HepG2 (cell line): ENCODE results near the gene UBB. TPM values are rescaled to one million over a fixed set of nuclear protein-coding genes. Genes with fewer than 3 reads are reported as not detected.
A peak's percentile ranks its signal among the peaks of the same experiment; 100 is the strongest.

Experiments used
- ARID2 ChIP-seq: sonication (generic); formaldehyde crosslinking; IDR thresholded peaks from 2 replicates; pipeline ENCODE4 v1.8.1; 2022; ENCODE audit warnings: mild to moderate bottlenecking, missing genetic modification reagents, borderline replicate concordance
- CEBPB ChIP-seq: IDR thresholded peaks from 2 replicates; pipeline ENCODE4 v1.6.1; 2011; ENCODE audit warnings: low read depth, low read length, improper control_type of control experiment, borderline replicate concordance
- CSRNP1 ChIP-seq: sonication (generic); formaldehyde crosslinking; IDR thresholded peaks from 2 replicates; pipeline ENCODE4 v1.8.1; 2023; ENCODE audit warnings: mild to moderate bottlenecking, missing genetic modification reagents
- FOXK2 ChIP-seq: fragments of 450-650 bp; IDR thresholded peaks from 2 replicates; pipeline ENCODE4 v1.6.1; 2016
- FOXO4 ChIP-seq: sonication (generic); formaldehyde crosslinking; conservative IDR thresholded peaks from 2 replicates; pipeline ENCODE4 v1.8.1; 2023; ENCODE audit warnings: missing genetic modification reagents
- NFKBIZ ChIP-seq: IDR thresholded peaks from 2 replicates; pipeline ENCODE4 v1.6.1; 2018; ENCODE audit warnings: missing genetic modification reagents, missing compliant biosample characterization
- NKX3-1 ChIP-seq: sonication (generic); formaldehyde crosslinking; IDR thresholded peaks from 2 replicates; pipeline ENCODE4 v1.5.0; 2020; ENCODE audit warnings: missing genetic modification reagents
- NR1H2 ChIP-seq: sonication (generic); formaldehyde crosslinking; IDR thresholded peaks from 2 replicates; pipeline ENCODE4 v1.8.1; 2022; ENCODE audit warnings: low read depth, missing genetic modification reagents, borderline replicate concordance
- RAD21 ChIP-seq: fragments of 450-650 bp; formaldehyde crosslinking; IDR thresholded peaks from 2 replicates; pipeline ENCODE4 v1.5.0; 2020; ENCODE audit warnings: mild to moderate bottlenecking
- SALL1 ChIP-seq: sonication (generic); formaldehyde crosslinking; IDR thresholded peaks from 2 replicates; pipeline ENCODE4 v1.8.0; 2022; ENCODE audit warnings: mild to moderate bottlenecking, missing genetic modification reagents
- SIN3A ChIP-seq: IDR thresholded peaks from 2 replicates; pipeline ENCODE4 v1.6.1; 2011; ENCODE audit warnings: low read depth, mild to moderate bottlenecking, control low read depth, low read length, borderline replicate concordance
- SMARCC2 ChIP-seq: fragments of 450-650 bp; IDR thresholded peaks from 2 replicates; pipeline ENCODE4 v1.6.1; 2017; ENCODE audit warnings: antibody characterized with exemption, mild to moderate bottlenecking
- TEAD3 ChIP-seq: optimal IDR thresholded peaks from 2 replicates; pipeline ENCODE3; 2016; ENCODE audit warnings: borderline replicate concordance
- TGIF2 ChIP-seq: IDR thresholded peaks from 2 replicates; pipeline ENCODE4 v1.6.1; 2016; ENCODE audit warnings: control low read depth, missing compliant biosample characterization
- ZBTB2 ChIP-seq: sonication (generic); formaldehyde crosslinking; IDR thresholded peaks from 2 replicates; pipeline ENCODE4 v1.8.0; 2022; ENCODE audit warnings: low read depth, missing genetic modification reagents
- ZBTB21 ChIP-seq: sonication (generic); formaldehyde crosslinking; IDR thresholded peaks from 2 replicates; pipeline ENCODE4 v1.4.0; 2020; ENCODE audit warnings: missing genetic modification reagents
- ZNF20 ChIP-seq: sonication (generic); formaldehyde crosslinking; IDR thresholded peaks from 2 replicates; pipeline ENCODE4 v1.4.0; 2020; ENCODE audit warnings: mild to moderate bottlenecking, moderate library complexity, missing genetic modification reagents
- ZNF205 ChIP-seq: IDR thresholded peaks from 2 replicates; pipeline ENCODE4 v1.6.1; 2018; ENCODE audit warnings: missing biosample characterization, missing genetic modification reagents
- ZNF674 ChIP-seq: sonication (generic); formaldehyde crosslinking; IDR thresholded peaks from 2 replicates; pipeline ENCODE4 v1.5.0; 2020; ENCODE audit warnings: low read depth, mild to moderate bottlenecking, missing genetic modification reagents
- ZNF687 ChIP-seq: sonication (generic); formaldehyde crosslinking; IDR thresholded peaks from 2 replicates; pipeline ENCODE4 v1.5.1; 2020; ENCODE audit warnings: mild to moderate bottlenecking, missing genetic modification reagents, moderate library complexity
- ZNF773 ChIP-seq: sonication (generic); formaldehyde crosslinking; IDR thresholded peaks from 2 replicates; pipeline ENCODE4 v1.4.0; 2020; ENCODE audit warnings: missing genetic modification reagents, borderline replicate concordance
- polyA plus RNA-seq, 8 experiments: library from polyadenylated mRNA; depleted of rRNA in 3 of 8; stranded (reverse) in 7 of 8; unstranded in 1 of 8; fragments of >200 nt; fragmentation: Illumina TruSeq in 4 of 8; extraction: Trizol in 4 of 8; gene quantifications; 2 replicates each; pipeline versions ENCODE4 v1.2.1 to v1.2.3, GENCODE V29; 2011 to 2016; ENCODE audit warnings: low read depth in 4 of 8, missing spikeins in 1 of 8, mixed read lengths in 1 of 8; ENCODE audit not compliant: insufficient read depth in 1 of 8
- total RNA-seq, 5 experiments: library from RNA; depleted of rRNA; stranded (reverse); fragments of >200 nt; fragmentation: Illumina TruSeq; extraction: Trizol; gene quantifications; 2 replicates each; pipeline ENCODE4 v1.2.3, GENCODE V29; 2016; ENCODE audit warnings: low read depth in 1 of 5

UBB gene
- total and polyA plus RNA-seq, 2 of the 13 experiments (the other 11 are each of a cell fraction or from before 2014, with no cell fraction given) = 1,130 to 2,066 TPM

GRCh38 chr17:16398270-16399267, 17.7 kb downstream of the UBB start (continued):
- no peak for TF ChIP-seq ZNF687 (CRISPR knock-in tag)
- no peak for TF ChIP-seq ZNF20 (CRISPR knock-in tag)
- no peak for TF ChIP-seq FOXK2
- no peak for TF ChIP-seq NFKBIZ (CRISPR knock-in tag)
- TF ChIP-seq TGIF2 (CRISPR knock-in tag) = no peak
- no peak for TF ChIP-seq ARID2 (CRISPR knock-in tag)
- peak; percentile 17 for TF ChIP-seq TEAD3 (CRISPR knock-in tag)
- TF ChIP-seq ZNF674 (CRISPR knock-in tag) = no peak
- TF ChIP-seq NR1H2 (CRISPR knock-in tag) = no peak
- no peak for TF ChIP-seq CEBPB
- no peak for TF ChIP-seq ZNF773 (CRISPR knock-in tag)
- no peak for TF ChIP-seq CSRNP1 (CRISPR knock-in tag)
- TF ChIP-seq RAD21 (CRISPR knock-in tag) = no peak
- TF ChIP-seq SALL1 = peak; percentile 66
- no peak for TF ChIP-seq SIN3A
- no peak for TF ChIP-seq ZBTB21 (CRISPR knock-in tag)
- no peak for TF ChIP-seq ZNF205 (CRISPR knock-in tag)
- no peak for TF ChIP-seq ZBTB2 (CRISPR knock-in tag)
- TF ChIP-seq NKX3-1 (CRISPR knock-in tag) = no peak
- no peak for TF ChIP-seq SMARCC2
- no peak for TF ChIP-seq FOXO4
